Endometrial microvascular endothelial cells (primary cell): ENCODE results near the gene RANBP17. TPM values are rescaled to one million over a fixed set of nuclear protein-coding genes. Genes with fewer than 3 reads are reported as not detected.
"Not testable (repeated sequence)": the region's sequence is repeated elsewhere in the genome, so short reads cannot be mapped to it uniquely, and the experiment has no call there.

Source experiments
- in situ Hi-C: cut with HindIII; loops from 2 replicates; pipeline ENCODE4 v1.10.0; 2017; ENCODE audit warnings: low sequenced_read_pairs, low pct_unique_long_range_greater_than_20kb; ENCODE audit errors: inconsistent ontology term
- total RNA-seq: library from RNA; depleted of rRNA; stranded (reverse); fragments of >200 nt; gene quantifications from one replicate; pipeline ENCODE4 v1.2.3, GENCODE V29; 2015; ENCODE audit errors: inconsistent ontology term

Gene RANBP17
- total RNA-seq, 1 donor from 2014 or later = 9.5 TPM

GRCh38 chr5:170861667-170861916 lies 226 bp upstream of the RANBP17 start:
- in situ Hi-C loops = no loop called here

GRCh38 chr5:170863646-170864045 lies 1.8 kb downstream of the RANBP17 start:
- in situ Hi-C loops = no loop called here

GRCh38 chr5:170865622-170866021 lies 3.8 kb downstream of the RANBP17 start:
- in situ Hi-C loops = no loop called here

- in situ Hi-C loops = no loop called here
These were observed 6.0 kb downstream of the RANBP17 start for GRCh38 chr5:170867825-170868224.

GRCh38 chr5:170870390-170870789 lies 8.6 kb downstream of the RANBP17 start:
- in situ Hi-C loops = not testable (repeated sequence)

- in situ Hi-C loops = no loop called here
These were observed 12.2 kb downstream of the RANBP17 start for GRCh38 chr5:170874017-170874416.

GRCh38 chr5:170875811-170876210 lies 14.0 kb downstream of the RANBP17 start:
- in situ Hi-C loops = no loop called here

GRCh38 chr5:170880084-170880483 lies 18.3 kb downstream of the RANBP17 start:
- in situ Hi-C loops = no loop called here

- in situ Hi-C loops = no loop called here
These were observed 20.5 kb downstream of the RANBP17 start for GRCh38 chr5:170882345-170882744.

GRCh38 chr5:170885256-170885655 lies 23.4 kb downstream of the RANBP17 start:
- in situ Hi-C loops = no loop called here

GRCh38 chr5:170885809-170886208 lies 24.0 kb downstream of the RANBP17 start:
- in situ Hi-C loops = no loop called here

- in situ Hi-C loops = no loop called here
These were observed 24.5 kb downstream of the RANBP17 start for GRCh38 chr5:170886210-170886894.

GRCh38 chr5:170892196-170892595 lies 30.4 kb downstream of the RANBP17 start:
- in situ Hi-C loops = no loop called here

GRCh38 chr5:170894665-170895064 lies 32.8 kb downstream of the RANBP17 start:
- in situ Hi-C loops = no loop called here

- in situ Hi-C loops = no loop called here
These were observed 35.0 kb downstream of the RANBP17 start for GRCh38 chr5:170896779-170897178.

GRCh38 chr5:170903075-170903474 lies 41.3 kb downstream of the RANBP17 start:
- in situ Hi-C loops = no loop called here

- in situ Hi-C loops = no loop called here
These were observed 45.9 kb downstream of the RANBP17 start for GRCh38 chr5:170907758-170908157.

GRCh38 chr5:170913573-170913972 lies 51.8 kb downstream of the RANBP17 start:
- in situ Hi-C loops = no loop called here

- in situ Hi-C loops = no loop called here
These were observed 55.3 kb downstream of the RANBP17 start for GRCh38 chr5:170917113-170917512.

GRCh38 chr5:170920196-170920595 lies 58.4 kb downstream of the RANBP17 start:
- in situ Hi-C loops = no loop called here

- in situ Hi-C loops = not testable (repeated sequence)
These were observed 60.5 kb downstream of the RANBP17 start for GRCh38 chr5:170922331-170922730.
